ENCODE measurements around the gene TP73. TPM values are rescaled to one million over a fixed set of nuclear protein-coding genes. Genes with fewer than 3 reads are reported as not detected.

Gene TP73
- total RNA-seq, 3 donors from 2014 or later, result 0.66 to 1.0 TPM; not detected in 1

DNA sequence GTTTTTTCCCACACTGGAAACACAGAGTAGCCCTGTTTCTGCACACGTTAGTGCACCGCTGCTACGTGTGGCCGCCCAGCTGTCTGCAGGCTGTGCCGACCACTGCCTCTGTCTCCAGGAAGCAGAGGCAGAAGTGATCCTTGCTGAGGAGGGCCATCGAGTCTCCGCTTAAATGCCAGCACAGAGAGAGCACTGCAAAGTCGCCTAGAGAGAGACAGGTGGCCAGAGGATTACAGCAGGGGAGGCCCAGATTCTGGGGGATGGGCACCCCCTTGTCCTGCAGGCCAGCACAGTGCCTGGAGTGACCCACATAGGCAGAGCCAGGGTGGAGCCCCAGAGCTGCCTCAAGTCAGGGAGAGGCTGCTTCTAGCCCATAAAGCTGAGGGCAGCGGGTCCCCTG is 21.4 kb upstream of the TP73 start:
- Histone ChIP-seq H3K4me1 (no peaks in the 10 kb centered on the region), H3K9me3 (no peaks in the 10 kb centered on the region), H3K27ac (no peak overlapping the region), H3K36me3 (peaks cover 7% of the 10 kb centered on the region), H3K27me3 (no peaks in the 10 kb centered on the region), H3K4me3 (no peak overlapping the region)
- intact Hi-C loops (cut with DNase I; ENCODE audit: low total_unique reads), result no loop called here
- DNase-seq (ENCODE audit: low spot score in 2 of 2), result no peak
- TF ChIP-seq POLR2AphosphoS5 (IDR thresholded peaks at IDR 0.05) (no peak), POLR2A (IDR thresholded peaks at IDR 0.05) (no peak)
- TF ChIP-seq, protein P1, sequence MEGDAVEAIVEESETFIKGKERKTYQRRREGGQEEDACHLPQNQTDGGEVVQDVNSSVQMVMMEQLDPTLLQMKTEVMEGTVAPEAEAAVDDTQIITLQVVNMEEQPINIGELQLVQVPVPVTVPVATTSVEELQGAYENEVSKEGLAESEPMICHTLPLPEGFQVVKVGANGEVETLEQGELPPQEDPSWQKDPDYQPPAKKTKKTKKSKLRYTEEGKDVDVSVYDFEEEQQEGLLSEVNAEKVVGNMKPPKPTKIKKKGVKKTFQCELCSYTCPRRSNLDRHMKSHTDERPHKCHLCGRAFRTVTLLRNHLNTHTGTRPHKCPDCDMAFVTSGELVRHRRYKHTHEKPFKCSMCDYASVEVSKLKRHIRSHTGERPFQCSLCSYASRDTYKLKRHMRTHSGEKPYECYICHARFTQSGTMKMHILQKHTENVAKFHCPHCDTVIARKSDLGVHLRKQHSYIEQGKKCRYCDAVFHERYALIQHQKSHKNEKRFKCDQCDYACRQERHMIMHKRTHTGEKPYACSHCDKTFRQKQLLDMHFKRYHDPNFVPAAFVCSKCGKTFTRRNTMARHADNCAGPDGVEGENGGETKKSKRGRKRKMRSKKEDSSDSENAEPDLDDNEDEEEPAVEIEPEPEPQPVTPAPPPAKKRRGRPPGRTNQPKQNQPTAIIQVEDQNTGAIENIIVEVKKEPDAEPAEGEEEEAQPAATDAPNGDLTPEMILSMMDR (IDR thresholded peaks at IDR 0.05), result no peak

DNA sequence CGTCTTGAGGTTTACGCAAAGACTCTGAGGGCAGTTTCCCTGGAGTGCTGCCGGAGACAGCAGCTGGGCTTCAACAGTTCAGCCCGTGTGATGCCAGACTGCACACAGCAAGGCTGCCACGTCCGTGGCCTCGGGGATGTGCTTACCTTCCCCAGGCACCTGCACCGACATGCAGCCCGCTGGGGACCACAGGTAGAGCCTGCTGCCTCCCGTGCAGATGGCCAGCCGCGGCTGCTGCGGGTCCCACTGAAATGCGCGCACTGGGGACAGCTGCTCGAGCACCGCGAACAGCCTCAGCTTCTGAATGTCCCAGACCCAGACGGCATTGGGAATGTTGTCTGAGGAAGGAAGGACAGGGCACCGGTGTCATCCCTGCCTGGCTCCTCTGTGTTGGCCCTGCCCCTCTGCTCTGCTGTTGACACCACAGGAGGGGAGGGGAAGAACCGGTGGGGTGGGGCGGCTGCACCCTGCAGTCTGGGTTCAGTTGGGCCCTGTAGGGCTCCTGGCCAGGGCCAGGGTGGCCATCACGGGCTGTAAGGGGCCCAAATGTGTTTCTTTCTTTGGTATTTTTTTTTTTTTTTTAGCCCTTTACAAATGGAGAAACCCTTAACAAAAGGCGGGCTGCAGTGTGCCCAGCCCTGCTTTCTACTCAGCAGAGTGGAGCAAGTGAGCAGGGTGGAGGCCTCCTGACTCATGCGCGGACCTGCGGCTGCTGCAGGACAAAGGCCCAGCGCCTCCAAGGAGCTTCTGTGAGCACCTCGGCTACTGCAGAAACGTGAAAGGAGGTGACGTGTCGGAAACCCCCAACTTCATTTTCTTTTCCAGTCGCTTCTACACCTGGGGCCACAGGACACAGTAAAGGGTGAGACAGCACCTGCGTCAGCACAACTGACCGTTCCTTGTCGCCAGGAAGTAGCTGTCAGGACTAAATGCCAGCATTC is 20.7 kb upstream of the TP73 start:
- Histone ChIP-seq H3K36me3 (peaks cover 7% of the 10 kb centered on the region), H3K4me1 (no peaks in the 10 kb centered on the region), H3K4me3 (no peak overlapping the region), H3K27me3 (no peaks in the 10 kb centered on the region), H3K27ac (no peak overlapping the region), H3K9me3 (no peaks in the 10 kb centered on the region)
- DNase-seq (ENCODE audit: low spot score in 2 of 2), result no peak
- TF ChIP-seq POLR2AphosphoS5 (IDR thresholded peaks at IDR 0.05) (no peak), POLR2A (IDR thresholded peaks at IDR 0.05) (no peak)
- TF ChIP-seq, protein P1 (IDR thresholded peaks at IDR 0.05), result no peak
- intact Hi-C loops (cut with DNase I; ENCODE audit: low total_unique reads), result no loop called here

DNA sequence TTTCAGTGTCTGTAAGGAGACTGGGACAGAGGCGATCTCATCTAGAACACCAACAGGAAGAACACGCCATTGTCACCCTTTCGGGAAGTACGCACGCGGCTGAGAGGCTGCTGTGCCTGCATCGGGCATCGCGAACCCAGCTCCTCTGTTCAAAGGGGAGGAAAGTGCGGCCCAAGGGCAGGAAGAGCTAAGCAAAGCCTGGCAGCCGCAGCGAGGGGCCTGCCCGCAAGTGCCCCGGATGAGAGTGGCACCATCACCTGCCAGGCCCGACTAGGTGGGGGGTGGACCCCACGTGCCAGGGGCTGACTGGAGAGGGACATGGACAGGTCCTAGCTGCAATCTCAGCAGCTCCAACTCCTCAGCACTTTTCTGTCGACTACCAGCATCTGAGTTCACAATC is 20.0 kb upstream of the TP73 start:
- intact Hi-C loops (cut with DNase I; ENCODE audit: low total_unique reads), result no loop called here
- Histone ChIP-seq H3K27me3 (no peaks in the 10 kb centered on the region), H3K27ac (no peak overlapping the region), H3K4me1 (no peaks in the 10 kb centered on the region), H3K9me3 (no peaks in the 10 kb centered on the region), H3K36me3 (peaks cover 7% of the 10 kb centered on the region), H3K4me3 (no peak overlapping the region)
- DNase-seq (ENCODE audit: low spot score in 2 of 2), result no peak
- TF ChIP-seq, protein P1 (IDR thresholded peaks at IDR 0.05), result no peak
- no peak for TF ChIP-seq POLR2AphosphoS5 (IDR thresholded peaks at IDR 0.05)

DNA sequence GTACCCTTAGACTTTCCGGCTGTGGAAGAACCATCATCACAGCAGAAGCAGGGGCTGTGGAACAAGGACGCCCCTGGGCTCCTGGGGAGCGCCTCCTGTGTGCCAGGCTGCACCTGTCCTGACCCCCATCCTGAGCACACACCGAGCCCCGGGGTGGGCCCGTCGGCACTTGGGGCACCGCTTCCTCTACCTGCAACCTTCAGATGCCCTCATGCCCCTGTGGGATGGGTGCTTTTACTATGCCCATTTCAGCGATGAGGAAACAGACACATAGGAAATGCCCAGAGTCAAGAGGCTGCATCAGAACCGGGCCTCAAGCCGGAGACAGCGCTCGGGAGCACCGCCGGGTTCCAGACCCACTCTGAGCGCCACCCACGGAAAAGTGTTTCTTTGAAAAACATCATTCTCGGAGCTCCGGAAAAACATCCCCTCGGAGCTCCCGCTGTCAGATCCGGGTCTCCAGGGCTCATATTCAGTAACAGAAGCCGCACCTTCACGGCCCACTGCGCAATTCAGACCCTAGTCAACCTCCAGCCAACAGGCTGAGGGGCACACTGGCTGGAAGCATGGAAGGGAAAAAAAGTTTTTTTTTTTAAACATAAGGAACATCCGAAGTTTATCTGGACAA is 19.5 kb upstream of the TP73 start:
- Histone ChIP-seq H3K9me3 (no peaks in the 10 kb centered on the region), H3K36me3 (peaks cover 3% of the 10 kb centered on the region), H3K4me3 (no peak overlapping the region), H3K27me3 (no peaks in the 10 kb centered on the region), H3K27ac (no peak overlapping the region), H3K4me1 (no peaks in the 10 kb centered on the region)
- no peak for DNase-seq (ENCODE audit: low spot score in 2 of 2)
- intact Hi-C loops (cut with DNase I; ENCODE audit: low total_unique reads), result no loop called here
- TF ChIP-seq POLR2AphosphoS5 (IDR thresholded peaks at IDR 0.05) (no peak), POLR2A (IDR thresholded peaks at IDR 0.05) (no peak)
- TF ChIP-seq, protein P1 (IDR thresholded peaks at IDR 0.05), result no peak

Data from breast epithelium (tissue), 4 donors.